ENCODE data around the gene TBK1. TPM values are rescaled to one million over a fixed set of nuclear protein-coding genes. Genes with fewer than 3 reads are reported as not detected.

The TBK1 gene
- polyA plus RNA-seq, 3 donors from 2014 or later: 27.2 to 36.9 (median 29.2) TPM

DNA sequence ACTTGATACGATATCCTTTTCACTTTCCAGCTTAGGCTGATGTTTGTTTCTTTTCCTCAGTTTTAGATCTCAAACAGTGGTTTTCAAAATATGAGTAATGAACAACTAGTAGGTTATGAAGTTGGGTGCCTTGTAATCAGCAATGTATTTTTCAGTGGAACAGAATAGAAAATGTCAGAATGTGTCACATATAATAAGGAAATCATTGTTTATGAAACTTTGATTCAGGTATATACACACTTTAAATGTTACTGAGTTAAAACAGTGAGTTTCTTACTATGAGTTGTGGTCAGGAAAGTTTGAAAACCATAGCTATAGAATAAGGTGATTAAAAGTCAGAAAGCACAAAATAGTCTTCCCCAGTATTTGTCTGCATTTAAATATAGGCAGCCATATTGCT is 39.8 kb downstream of the TBK1 start:
- Mint-ChIP-seq H3K4me3 (no peak overlapping the region), H3K27me3 (ENCODE audit: low read depth in 3 of 3) (peaks cover 0 to 2% (median 0%) of the 10 kb centered on the region in 3 donors), H3K4me1 (peaks cover 11 to 19% of the 10 kb centered on the region in 2 donors), H3K9me3 (no peaks in the 10 kb centered on the region), H3K27ac (peak overlapping the region in 2 of 6 donors; percentile 21 to 51), H3K36me3 (peaks cover 16 to 38% (median 18%) of the 10 kb centered on the region in 3 donors)
- no peak for DNase-seq

- no peaks in the 10 kb centered on the region for H3K9me3 Mint-ChIP-seq
- H3K36me3 Mint-ChIP-seq: peaks cover 26 to 47% (median 28%) of the 10 kb centered on the region in 3 donors
- H3K27me3 Mint-ChIP-seq (ENCODE audit: low read depth in 3 of 3): peaks cover 0 to 2% (median 0%) of the 10 kb centered on the region in 3 donors
- no peak overlapping the region for H3K27ac Mint-ChIP-seq
- DNase-seq: no peak
- no peak overlapping the region for H3K4me3 Mint-ChIP-seq
- H3K4me1 Mint-ChIP-seq: peaks cover 11 to 19% of the 10 kb centered on the region in 2 donors
These were observed 41.6 kb downstream of the TBK1 start for GRCh38 chr12:64493513-64493912.

- Mint-ChIP-seq H3K27me3 (ENCODE audit: low read depth in 3 of 3) (peaks cover 0 to 2% (median 0%) of the 10 kb centered on the region in 3 donors), H3K4me1 (peaks cover 11 to 19% of the 10 kb centered on the region in 2 donors), H3K36me3 (peaks cover 26 to 45% (median 31%) of the 10 kb centered on the region in 3 donors), H3K9me3 (no peaks in the 10 kb centered on the region), H3K27ac (peak overlapping the region; percentile 35 to 85 (median 71)), H3K4me3 (peak overlapping the region in 2 of 5 donors; percentile 26 to 39)
- no peak for DNase-seq
These were observed 43.2 kb downstream of the TBK1 start for GRCh38 chr12:64494998-64495729.

- Mint-ChIP-seq H3K9me3 (no peaks in the 10 kb centered on the region), H3K27me3 (ENCODE audit: low read depth in 3 of 3) (peaks cover 0 to 2% (median 0%) of the 10 kb centered on the region in 3 donors), H3K36me3 (peaks cover 26 to 38% (median 27%) of the 10 kb centered on the region in 3 donors), H3K27ac (peak overlapping the region in 2 of 6 donors; percentile 39 to 69), H3K4me1 (peaks cover 11 to 19% of the 10 kb centered on the region in 2 donors), H3K4me3 (no peak overlapping the region)
- no peak for DNase-seq
These were observed 45.0 kb downstream of the TBK1 start for GRCh38 chr12:64496839-64497400.

DNA sequence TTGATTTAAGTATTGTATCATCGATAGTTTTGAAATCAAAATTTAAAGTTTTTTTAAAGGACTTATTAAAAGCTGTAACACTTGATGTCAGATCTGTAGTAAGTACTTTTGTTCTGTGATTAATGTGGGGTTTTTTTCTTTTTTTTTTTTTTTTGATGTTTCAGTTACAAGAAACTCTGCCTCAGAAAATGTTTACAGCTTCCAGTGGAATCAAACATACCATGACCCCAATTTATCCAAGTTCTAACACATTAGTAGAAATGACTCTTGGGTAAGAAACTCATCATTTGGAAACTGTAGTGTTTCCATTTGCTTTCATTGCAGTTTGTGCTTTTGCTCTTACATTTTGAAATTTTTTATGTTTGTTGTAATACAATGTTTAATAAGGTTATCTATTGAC is 45.6 kb downstream of the TBK1 start:
- DNase-seq: no peak
- Mint-ChIP-seq H3K27ac (peak overlapping the region in 3 of 6 donors; percentile 32 to 45 (median 38)), H3K9me3 (no peaks in the 10 kb centered on the region), H3K27me3 (ENCODE audit: low read depth in 3 of 3) (peaks cover 0 to 2% (median 0%) of the 10 kb centered on the region in 3 donors), H3K4me3 (no peak overlapping the region), H3K4me1 (peaks cover 12 to 22% of the 10 kb centered on the region in 2 donors), H3K36me3 (peaks cover 25 to 36% (median 26%) of the 10 kb centered on the region in 3 donors)

- no peaks in the 10 kb centered on the region for H3K9me3 Mint-ChIP-seq
- DNase-seq: no peak
- H3K4me1 Mint-ChIP-seq: peaks cover 16 to 26% of the 10 kb centered on the region in 2 donors
- H3K36me3 Mint-ChIP-seq: peaks cover 26 to 39% (median 29%) of the 10 kb centered on the region in 3 donors
- no peak overlapping the region for H3K4me3 Mint-ChIP-seq
- H3K27ac Mint-ChIP-seq: peak overlapping the region in 2 of 6 donors; percentile 32 to 38
- peaks cover 0 to 2% (median 0%) of the 10 kb centered on the region in 3 donors for H3K27me3 Mint-ChIP-seq (ENCODE audit: low read depth in 3 of 3)
These were observed 46.0 kb downstream of the TBK1 start for GRCh38 chr12:64497903-64498302.

DNA sequence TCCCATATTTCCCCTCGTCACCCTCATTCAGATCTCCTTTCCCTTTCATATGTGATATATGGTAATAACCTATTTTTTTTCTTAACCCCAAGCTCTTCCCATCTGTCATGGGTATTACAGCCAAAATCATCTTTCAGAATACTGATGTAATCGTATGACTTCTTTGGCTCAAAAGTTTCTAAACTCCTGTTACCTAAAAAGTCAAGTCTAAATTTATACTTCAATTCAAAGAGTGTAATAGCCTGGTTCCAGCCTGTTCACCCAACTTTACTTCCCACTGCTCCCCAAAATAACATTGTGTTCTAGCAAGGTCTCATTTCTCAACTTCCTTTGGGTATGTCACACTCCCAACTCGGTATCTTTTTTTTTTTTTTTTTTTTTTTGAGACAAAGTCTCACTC is 48.5 kb downstream of the TBK1 start:
- no peak for DNase-seq
- peak overlapping the region in 3 of 6 donors; percentile 32 to 68 (median 41) for H3K27ac Mint-ChIP-seq
- peaks cover 22 to 37% (median 31%) of the 10 kb centered on the region in 3 donors for H3K36me3 Mint-ChIP-seq
- H3K4me3 Mint-ChIP-seq: no peak overlapping the region
- H3K27me3 Mint-ChIP-seq (ENCODE audit: low read depth in 3 of 3): no peaks in the 10 kb centered on the region
- no peaks in the 10 kb centered on the region for H3K9me3 Mint-ChIP-seq
- H3K4me1 Mint-ChIP-seq: peaks cover 5 to 11% of the 10 kb centered on the region in 2 donors

DNA sequence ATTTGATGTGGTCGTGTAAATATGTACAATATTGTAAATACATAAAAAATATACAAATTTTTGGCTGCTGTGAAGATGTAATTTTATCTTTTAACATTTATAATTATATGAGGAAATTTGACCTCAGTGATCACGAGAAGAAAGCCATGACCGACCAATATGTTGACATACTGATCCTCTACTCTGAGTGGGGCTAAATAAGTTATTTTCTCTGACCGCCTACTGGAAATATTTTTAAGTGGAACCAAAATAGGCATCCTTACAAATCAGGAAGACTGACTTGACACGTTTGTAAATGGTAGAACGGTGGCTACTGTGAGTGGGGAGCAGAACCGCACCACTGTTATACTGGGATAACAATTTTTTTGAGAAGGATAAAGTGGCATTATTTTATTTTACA is 49.6 kb downstream of the TBK1 start:
- no peak overlapping the region for H3K4me3 Mint-ChIP-seq
- no peak overlapping the region for H3K27ac Mint-ChIP-seq
- peaks cover 4 to 9% of the 10 kb centered on the region in 2 donors for H3K4me1 Mint-ChIP-seq
- no peak for DNase-seq
- H3K27me3 Mint-ChIP-seq (ENCODE audit: low read depth in 3 of 3): no peaks in the 10 kb centered on the region
- no peaks in the 10 kb centered on the region for H3K9me3 Mint-ChIP-seq
- H3K36me3 Mint-ChIP-seq: peaks cover 20 to 33% (median 31%) of the 10 kb centered on the region in 3 donors

DNA sequence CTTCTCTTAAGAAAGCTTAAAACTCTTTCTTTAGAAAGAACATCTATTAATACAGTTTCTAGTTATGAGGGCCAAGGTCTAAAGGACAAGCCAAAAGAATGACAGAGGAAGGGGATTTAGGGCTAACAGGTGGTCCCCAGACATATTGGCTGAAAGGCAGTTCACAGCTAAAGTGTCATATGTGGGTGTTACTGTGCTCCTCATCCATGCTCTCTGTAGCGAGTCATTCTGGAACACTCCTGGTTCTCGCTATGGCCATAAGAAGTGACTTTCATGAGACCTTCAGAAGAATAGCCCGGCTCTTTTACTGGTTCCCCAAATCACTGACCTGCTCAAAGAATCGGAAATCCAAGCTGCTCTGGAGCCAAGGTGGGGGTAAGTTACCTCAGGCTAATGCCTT is 55.0 kb downstream of the TBK1 start:
- no peak for DNase-seq
- peaks cover 0 to 9% (median 7%) of the 10 kb centered on the region in 3 donors for H3K36me3 Mint-ChIP-seq
- no peaks in the 10 kb centered on the region for H3K9me3 Mint-ChIP-seq
- H3K27ac Mint-ChIP-seq: no peak overlapping the region
- no peak overlapping the region for H3K4me3 Mint-ChIP-seq
- H3K27me3 Mint-ChIP-seq (ENCODE audit: low read depth in 3 of 3): peaks cover 0 to 1% (median 0%) of the 10 kb centered on the region in 3 donors
- peaks cover 4 to 9% of the 10 kb centered on the region in 2 donors for H3K4me1 Mint-ChIP-seq

- Mint-ChIP-seq H3K4me1 (no peaks in the 10 kb centered on the region), H3K9me3 (no peaks in the 10 kb centered on the region), H3K27me3 (ENCODE audit: low read depth in 3 of 3) (peaks cover 0 to 4% (median 3%) of the 10 kb centered on the region in 3 donors), H3K4me3 (no peak overlapping the region), H3K36me3 (peaks cover 0 to 5% (median 0%) of the 10 kb centered on the region in 3 donors), H3K27ac (peak overlapping the region in 1 of 6 donors; percentile 28)
- DNase-seq: no peak
These were observed 58.7 kb downstream of the TBK1 start for GRCh38 chr12:64510667-64511066.

- H3K27me3 Mint-ChIP-seq (ENCODE audit: low read depth in 3 of 3): peaks cover 2 to 3% (median 3%) of the 10 kb centered on the region in 3 donors
- H3K27ac Mint-ChIP-seq: no peak overlapping the region
- no peak for DNase-seq
- H3K4me1 Mint-ChIP-seq: no peaks in the 10 kb centered on the region
- H3K9me3 Mint-ChIP-seq: no peaks in the 10 kb centered on the region
- no peaks in the 10 kb centered on the region for H3K36me3 Mint-ChIP-seq
- no peak overlapping the region for H3K4me3 Mint-ChIP-seq
These were observed 66.5 kb downstream of the TBK1 start for GRCh38 chr12:64518396-64518795.

DNA sequence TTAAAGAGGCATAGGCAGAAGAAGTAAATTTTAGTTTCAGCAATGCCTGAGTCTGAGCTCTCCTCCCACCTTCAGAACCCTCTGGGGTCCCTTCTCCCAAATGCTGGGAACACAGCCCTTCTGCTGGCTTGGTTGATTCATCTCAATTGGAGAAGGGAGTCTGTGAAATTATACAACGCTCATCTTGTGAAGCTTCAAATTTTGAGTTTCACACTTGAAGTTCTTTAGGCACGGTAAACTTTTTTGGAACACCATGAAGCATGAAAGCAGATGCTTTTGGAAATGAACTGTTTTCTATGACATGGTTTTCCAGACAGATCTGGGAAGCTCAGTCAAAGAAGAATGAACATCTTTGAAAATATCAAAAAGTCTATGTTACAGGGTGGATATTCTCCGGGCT is 69.9 kb downstream of the TBK1 start:
- no peaks in the 10 kb centered on the region for H3K36me3 Mint-ChIP-seq
- DNase-seq: no peak
- H3K27me3 Mint-ChIP-seq (ENCODE audit: low read depth in 3 of 3): peaks cover 0 to 9% (median 6%) of the 10 kb centered on the region in 3 donors
- no peak overlapping the region for H3K4me3 Mint-ChIP-seq
- H3K4me1 Mint-ChIP-seq: no peaks in the 10 kb centered on the region
- H3K27ac Mint-ChIP-seq: no peak overlapping the region
- H3K9me3 Mint-ChIP-seq: no peaks in the 10 kb centered on the region

DNA sequence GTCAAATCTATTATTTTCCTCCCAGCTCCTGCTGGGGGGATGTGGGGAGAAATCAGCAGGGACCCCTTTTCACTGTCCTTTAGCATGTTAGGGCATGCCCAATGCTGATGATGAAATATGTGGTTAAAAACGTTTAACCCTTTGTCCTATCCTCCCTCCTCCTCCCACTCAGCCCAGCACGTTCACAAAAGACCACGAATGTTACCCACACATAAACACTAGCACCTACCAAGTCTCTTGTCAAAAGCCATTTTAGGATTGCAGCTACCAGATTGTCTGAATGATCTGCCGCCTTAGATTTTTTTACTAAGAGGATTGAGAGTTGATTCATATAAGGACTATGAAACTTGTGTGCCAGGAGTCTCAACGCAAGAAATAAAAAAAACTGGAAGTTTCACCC is 70.4 kb downstream of the TBK1 start:
- Mint-ChIP-seq H3K4me3 (no peak overlapping the region), H3K27me3 (ENCODE audit: low read depth in 3 of 3) (peaks cover 0 to 9% (median 6%) of the 10 kb centered on the region in 3 donors), H3K4me1 (no peaks in the 10 kb centered on the region), H3K27ac (no peak overlapping the region), H3K9me3 (no peaks in the 10 kb centered on the region), H3K36me3 (no peaks in the 10 kb centered on the region)
- no peak for DNase-seq

- no peaks in the 10 kb centered on the region for H3K4me1 Mint-ChIP-seq
- H3K36me3 Mint-ChIP-seq: no peaks in the 10 kb centered on the region
- DNase-seq: no peak
- H3K4me3 Mint-ChIP-seq: no peak overlapping the region
- H3K27me3 Mint-ChIP-seq (ENCODE audit: low read depth in 3 of 3): peaks cover 0 to 9% (median 6%) of the 10 kb centered on the region in 3 donors
- H3K27ac Mint-ChIP-seq: no peak overlapping the region
- no peaks in the 10 kb centered on the region for H3K9me3 Mint-ChIP-seq
These were observed 70.9 kb downstream of the TBK1 start for GRCh38 chr12:64522807-64523206.

Measured in immature natural killer cell (primary cell).